ENCODE data around the gene EFTUD2.
"Not testable (repeated sequence)": the region's sequence is repeated elsewhere in the genome, so short reads cannot be mapped to it uniquely, and the experiment has no call there.

Gene EFTUD2

GRCh38 chr17:44848961-44849489, 50.2 kb downstream of the EFTUD2 start:
- DNase-seq (ENCODE audit: low spot score): no peak

DNA sequence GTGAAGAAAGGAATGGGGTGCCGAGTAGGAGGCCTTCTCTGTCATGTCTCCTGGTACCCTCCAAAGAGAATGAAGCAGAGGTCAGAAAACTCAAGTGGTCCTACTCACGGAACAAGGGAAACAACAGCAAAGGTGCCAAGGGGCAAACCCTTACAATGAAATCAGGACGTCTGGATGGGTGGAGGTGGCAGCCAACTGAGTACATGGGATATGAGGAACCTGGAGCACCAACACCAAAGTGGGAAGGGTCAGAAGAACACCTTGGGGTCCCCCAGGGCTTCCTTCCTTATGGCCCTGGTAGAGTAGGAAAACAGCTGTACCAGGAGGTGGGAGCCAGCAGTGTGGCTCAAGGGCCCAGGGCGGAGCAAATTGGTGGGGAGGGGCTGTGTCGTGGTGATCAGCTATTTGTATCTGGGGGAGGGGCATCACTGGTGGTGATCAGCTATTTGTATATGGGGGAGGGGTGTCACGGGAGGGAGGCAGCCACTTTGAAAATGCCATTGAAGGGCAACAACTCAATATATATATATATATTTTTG, 50.9 kb downstream of the EFTUD2 start:
- DNase-seq (ENCODE audit: low spot score): no peak

DNA sequence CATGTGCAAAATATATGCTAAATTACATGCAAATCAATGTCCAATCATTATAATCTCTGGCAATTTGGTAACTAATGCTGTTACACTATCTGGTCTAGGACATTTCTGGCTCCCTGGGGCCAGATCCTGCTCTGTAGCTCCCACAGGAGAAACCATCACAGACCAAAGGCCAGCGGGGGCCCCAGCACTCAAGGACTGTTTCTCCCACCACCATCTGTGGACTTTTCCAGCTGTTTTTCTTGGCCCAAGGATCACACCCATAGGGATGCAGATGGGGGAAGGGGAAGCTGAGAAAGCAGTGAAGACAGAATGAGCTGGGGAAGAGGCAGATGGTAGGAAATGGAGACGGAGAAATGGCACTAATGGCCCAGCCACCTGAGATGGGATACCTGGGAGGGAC, 51.7 kb downstream of the EFTUD2 start, which contains the start of gene HIGD1B:
TSS of gene HIGD1B (plus strand) at position 298 of the 400 bp plus-strand sequence. CDS start 270 bp downstream, outside the sequence.
- no peak for DNase-seq (ENCODE audit: low spot score)

DNA sequence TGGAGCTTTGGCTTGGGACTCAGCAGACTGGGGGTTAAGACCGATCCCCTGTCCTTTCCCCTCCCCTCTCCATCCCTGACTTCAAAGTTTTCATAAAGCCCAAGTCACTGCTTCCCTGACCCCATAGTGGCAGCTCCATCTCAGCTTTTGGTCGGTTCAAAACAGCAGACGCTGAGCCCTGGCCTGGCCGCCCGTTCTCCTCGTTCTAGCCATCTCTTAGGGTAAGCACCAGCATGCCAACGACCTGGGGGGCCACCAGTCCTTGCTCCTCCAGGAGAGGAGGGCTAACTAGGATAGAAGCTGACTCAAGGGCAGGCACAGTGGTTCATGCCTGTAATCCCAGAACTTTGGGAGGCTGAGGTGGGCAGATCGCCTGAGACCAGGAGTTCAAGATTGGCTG, 53.0 kb downstream of the EFTUD2 start:
- no peak for DNase-seq (ENCODE audit: low spot score)

- peak; percentile 26 for DNase-seq (ENCODE audit: low spot score)
Observed at GRCh38 chr17:44844390-44844830, 54.8 kb downstream of the EFTUD2 start.

GRCh38 chr17:44842748-44843147, 56.5 kb downstream of the EFTUD2 start:
- no peak for DNase-seq (ENCODE audit: low spot score)

GRCh38 chr17:44840936-44841335, 58.3 kb downstream of the EFTUD2 start:
- no peak for DNase-seq (ENCODE audit: low spot score)

GRCh38 chr17:44840274-44840673, 59.0 kb downstream of the EFTUD2 start:
- DNase-seq (ENCODE audit: low spot score): no peak

GRCh38 chr17:44837196-44837595, 62.0 kb downstream of the EFTUD2 start:
- DNase-seq (ENCODE audit: low spot score): no peak

DNA sequence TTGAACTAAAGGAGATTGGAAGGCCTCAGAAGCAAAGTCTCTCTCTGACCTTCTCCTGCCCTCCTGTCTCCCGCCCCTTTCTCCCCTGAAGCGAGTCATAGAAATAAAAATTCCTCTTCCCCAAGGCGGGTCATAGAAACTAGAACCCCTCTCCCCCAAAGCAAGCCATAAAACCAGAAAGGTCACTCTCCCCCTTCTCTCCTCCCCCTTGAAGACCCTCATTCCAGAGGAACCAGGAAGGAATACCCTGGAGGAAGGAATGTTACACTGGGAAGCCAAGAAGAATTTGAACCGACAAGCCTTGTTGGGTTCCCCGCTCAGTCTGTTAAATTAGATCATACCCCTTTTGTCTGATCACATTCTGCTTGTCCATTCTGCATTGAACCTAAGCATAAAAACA, 66.4 kb downstream of the EFTUD2 start:
- DNase-seq (ENCODE audit: low spot score): no peak

DNA sequence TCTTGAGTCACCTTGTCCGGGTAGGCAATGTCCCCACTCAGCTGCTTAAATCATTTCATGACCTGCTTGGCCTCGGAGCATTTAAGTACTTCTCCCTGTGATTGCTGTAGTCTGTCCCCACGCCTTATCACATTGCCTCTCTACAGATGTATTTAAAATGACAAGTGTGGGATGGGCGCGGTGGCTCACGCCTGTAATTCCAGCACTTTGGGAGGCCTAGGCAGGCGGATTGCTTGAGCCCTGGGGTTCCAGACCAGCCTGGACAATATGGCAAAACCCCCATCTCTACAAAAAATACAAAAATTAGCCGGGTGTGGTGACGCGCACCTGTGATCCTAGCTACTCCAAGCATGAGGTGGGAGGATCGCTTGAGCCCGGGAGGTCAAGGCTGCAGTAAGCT, 67.9 kb downstream of the EFTUD2 start:
- no peak for DNase-seq (ENCODE audit: low spot score)

- DNase-seq (ENCODE audit: low spot score): peak; percentile 36
Observed at GRCh38 chr17:44830359-44831288, 68.6 kb downstream of the EFTUD2 start.

GRCh38 chr17:44829523-44830358, 69.5 kb downstream of the EFTUD2 start, which contains the start of gene GJC1:
Gene GJC1, minus strand, starts transcription at chr17:44830287. Its CDS starts 24,470 bp downstream, at chr17:44805817.
- peak; percentile 77 for DNase-seq (ENCODE audit: low spot score)

DNA sequence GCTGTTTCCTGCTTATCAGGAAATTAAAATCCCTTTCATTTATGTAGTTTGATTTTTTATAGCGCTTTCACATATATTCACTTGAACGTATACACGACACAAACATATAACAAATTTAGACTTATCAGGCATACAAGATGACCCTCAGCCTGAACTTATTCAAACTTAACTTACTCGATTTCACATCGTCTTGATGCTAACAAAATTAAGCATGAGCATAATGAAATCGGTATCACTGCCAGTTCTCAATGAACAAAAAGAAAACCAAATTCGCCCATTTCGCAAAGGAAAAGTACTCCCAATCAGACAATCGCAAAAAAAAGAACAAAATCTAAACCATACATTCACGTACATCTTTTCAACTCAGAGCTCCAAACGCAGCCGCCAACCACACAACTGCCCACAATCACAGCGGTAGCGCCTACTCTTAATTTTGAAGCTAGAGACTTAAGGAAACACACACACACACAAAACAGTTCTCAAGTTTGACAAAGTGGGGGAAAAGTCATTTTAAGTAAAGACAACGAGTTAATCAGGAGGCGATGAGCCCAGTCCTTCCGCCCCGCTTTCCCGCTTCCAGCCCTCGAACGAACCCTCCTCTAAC, 70.2 kb downstream of the EFTUD2 start:
- no peak for DNase-seq (ENCODE audit: low spot score)

DNA sequence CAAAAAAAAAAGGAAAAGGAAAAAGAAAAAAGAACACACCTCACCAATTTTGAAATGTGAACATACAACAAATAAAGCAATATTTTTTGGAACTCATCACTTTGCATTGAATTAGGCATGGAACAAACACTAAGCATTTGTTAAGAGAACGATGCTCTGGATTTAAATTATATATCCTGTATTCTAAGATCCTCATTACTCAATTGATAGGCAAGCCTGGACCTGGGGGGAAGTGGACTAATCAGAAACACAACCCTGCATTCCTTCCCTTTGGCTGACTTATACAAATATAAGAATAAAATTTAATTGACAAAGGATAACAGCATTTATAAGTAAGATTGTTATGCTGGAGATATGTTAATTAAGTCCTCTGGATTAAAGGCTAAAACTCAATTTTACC, 71.4 kb downstream of the EFTUD2 start:
- no peak for DNase-seq (ENCODE audit: low spot score)

DNA sequence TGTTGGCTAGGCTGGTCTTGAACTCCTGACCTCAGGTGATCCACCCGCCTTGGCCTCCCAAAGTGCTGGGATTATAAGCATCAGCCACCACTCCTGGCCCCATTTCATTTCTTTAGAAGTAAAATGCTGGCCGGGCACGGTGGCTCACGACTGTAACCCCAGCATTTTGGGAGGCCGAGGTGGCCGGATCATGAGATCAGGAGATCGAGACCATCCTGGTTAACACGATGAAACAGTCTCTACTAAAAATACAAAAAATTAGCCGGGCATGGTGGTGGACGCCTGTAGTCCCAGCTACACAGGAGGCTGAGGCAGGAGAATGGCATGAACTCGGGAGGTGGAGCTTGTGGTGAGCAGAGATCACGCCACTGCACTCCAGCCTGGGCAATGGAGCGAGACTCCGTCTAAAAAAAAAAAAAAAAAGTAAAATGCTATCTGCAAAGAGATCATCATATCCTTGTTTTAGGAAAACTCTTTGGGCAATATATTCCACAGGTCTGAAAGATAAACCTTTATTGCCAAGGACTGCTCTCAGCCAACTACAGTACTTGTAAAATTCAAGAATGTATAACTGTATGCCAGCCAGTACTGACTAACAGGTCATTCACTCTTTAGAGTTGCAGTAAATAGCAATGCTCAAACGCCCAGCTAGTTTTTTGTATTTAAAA, 73.0 kb downstream of the EFTUD2 start:
- no peak for DNase-seq (ENCODE audit: low spot score)

- DNase-seq (ENCODE audit: low spot score): not testable (repeated sequence)
Observed at GRCh38 chr17:44825236-44825635, 74.0 kb downstream of the EFTUD2 start.

- peak; percentile 72 for DNase-seq (ENCODE audit: low spot score)
Observed at GRCh38 chr17:44820631-44821212, 78.5 kb downstream of the EFTUD2 start.

GRCh38 chr17:44818508-44818907, 80.7 kb downstream of the EFTUD2 start:
- not testable (repeated sequence) for DNase-seq (ENCODE audit: low spot score)

DNA sequence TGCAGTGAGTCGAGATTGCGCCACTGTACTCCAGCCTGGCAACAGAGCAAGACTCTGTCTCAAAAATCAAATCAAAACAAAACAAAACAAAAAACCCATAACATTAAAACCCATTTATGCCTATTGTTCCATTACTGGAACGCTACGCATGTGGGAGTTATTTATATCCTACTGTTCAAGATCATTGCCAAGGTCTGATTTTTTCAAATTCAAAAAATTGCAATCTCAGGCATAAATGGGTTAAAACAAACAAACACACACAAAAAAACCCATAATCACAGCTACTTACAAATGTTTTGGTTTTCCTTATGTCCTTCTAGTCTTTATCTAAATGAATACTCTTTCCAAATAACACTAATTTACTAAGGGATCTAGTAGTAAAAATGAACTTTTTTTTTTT, 87.0 kb downstream of the EFTUD2 start:
- no peak for DNase-seq (ENCODE audit: low spot score)
